ENCODE data around the gene OR5M11.

- TF ChIP-seq POLR2A (IDR thresholded peaks at IDR 0.05; ENCODE audit: low read depth) (no peak), CTCF (IDR thresholded peaks at IDR 0.05) (no peak)
Measured at GRCh38 chr11:56509439-56509838, 33.6 kb downstream of the OR5M11 start.
